Sigmoid colon (tissue), 7 donors: ENCODE results near the gene TMEM235. TPM values are rescaled to one million over a fixed set of nuclear protein-coding genes. Genes with fewer than 3 reads are reported as not detected.

ENCODE experiments used
- DNase-seq: peaks from one replicate; pipeline ENCODE4 v3.0.0-alpha.2; 2019
- H3K27ac ChIP-seq, 4 donors: fragments of 200-600 bp; sonication (generic); one replicate each; pipeline ENCODE4 v1.5.1; 2016 to 2019; ENCODE audit warnings: mild to moderate bottlenecking in 1 of 4
- H3K27me3 ChIP-seq, 3 donors: fragments of 200-600 bp; sonication (generic); one replicate each; pipeline ENCODE4 v1.5.1; 2019; ENCODE audit warnings: mild to moderate bottlenecking in 1 of 3
- H3K36me3 ChIP-seq, 4 donors: fragments of 200-600 bp; sonication (generic); one replicate each; pipeline ENCODE4 v1.5.1; 2016 to 2019
- H3K4me1 ChIP-seq, 4 donors: fragments of 200-600 bp; sonication (generic); one replicate each; pipeline ENCODE4 v1.5.1; 2017 to 2019
- H3K4me3 ChIP-seq, 4 donors: fragments of 200-600 bp; sonication (generic); one replicate each; pipeline ENCODE4 v1.5.1; 2017 to 2019; ENCODE audit warnings: mild to moderate bottlenecking in 2 of 4, moderate library complexity in 1 of 4
- H3K9me3 ChIP-seq, 4 donors: fragments of 200-600 bp in 3 of 4; sonication (generic) in 3 of 4; one replicate each; pipeline versions ENCODE4 v1.5.1 to v1.6.1; 2013 to 2019
- CTCF ChIP-seq, 4 experiments: fragments of 450-650 bp in 3 of 4; fragments of 200-600 bp in 1 of 4; IDR thresholded peaks; one replicate each; pipeline ENCODE4 v1.5.1; 2016 to 2019; ENCODE audit warnings: antibody characterized with exemption in 4 of 4, mild to moderate bottlenecking in 3 of 4, moderate library complexity in 2 of 4
- EP300 ChIP-seq, 4 donors: sonication (generic); formaldehyde crosslinking; IDR thresholded peaks; one replicate each; pipeline ENCODE4 v1.6.1; 2017; ENCODE audit warnings: antibody characterized with exemption in 4 of 4
- POLR2A ChIP-seq, 2 donors: fragments of 450-650 bp; IDR thresholded peaks; one replicate each; pipeline ENCODE4 v1.6.1; 2016; ENCODE audit warnings: antibody characterized with exemption in 2 of 2, mild to moderate bottlenecking in 2 of 2, moderate library complexity in 2 of 2
- POLR2AphosphoS5 ChIP-seq, 4 donors: sonication (generic); formaldehyde crosslinking; IDR thresholded peaks; one replicate each; pipeline ENCODE4 v1.6.1; 2017; ENCODE audit warnings: antibody characterized with exemption in 4 of 4
- WGBS, 2 donors: extraction: QIAGEN DNeasy Blood & Tissue Kit; methylation state at CpG; one replicate each; pipeline ENCODE4 v1.1.7; 2013; 5-methylcytosine and 5-hydroxymethylcytosine counted together
- intact Hi-C: fragments of 100-400 bp; cut with DNase I; formaldehyde crosslinking; loops from one replicate; pipeline ENCODE4 v1.15.1; 2023
- polyA plus RNA-seq, 3 donors: library from polyadenylated mRNA; stranded (reverse); fragments of 200-250 nt; gene quantifications; one replicate each; pipeline ENCODE4 v1.2.3, GENCODE V29; 2013
- total RNA-seq, 4 donors: library from RNA; depleted of rRNA; stranded (reverse); fragments of >200 nt; gene quantifications; one replicate each; pipeline ENCODE4 v1.1.0, GENCODE V29; 2016
- donor health status: healthy with polysubstance abuse.
- donor health status: Bipolar disorder and iron deficiency.
- donor health status: healthy.

The TMEM235 gene
- total and polyA plus RNA-seq, 7 donors: 0.04 TPM; not detected in 6

- 85 to 88% methylated on average over 9 of the region's 9 CpGs for WGBS, 2 donors
Measured at GRCh38 chr17:78239489-78239931, 8.1 kb downstream of the TMEM235 start.

GRCh38 chr17:78240012-78240655 is 8.7 kb downstream of the TMEM235 start:
- Histone ChIP-seq H3K9me3 (no peaks in the 10 kb centered on the region), H3K36me3 (no peaks in the 10 kb centered on the region), H3K4me1 (no peaks in the 10 kb centered on the region), H3K4me3 (no peak overlapping the region), H3K27me3 (no peaks in the 10 kb centered on the region), H3K27ac (no peak overlapping the region)
- no peak for DNase-seq
- TF ChIP-seq POLR2A (IDR thresholded peaks at IDR 0.05) (no peak), CTCF (IDR thresholded peaks at IDR 0.05) (no peak), POLR2AphosphoS5 (IDR thresholded peaks at IDR 0.05) (no peak), EP300 (IDR thresholded peaks at IDR 0.05) (no peak)
- intact Hi-C loops: no loop called here
- 75 to 82% methylated on average over 12 of the region's 12 CpGs for WGBS, 2 donors

More at GRCh38 chr17:78239489-78239931, 8.1 kb downstream of the TMEM235 start:
- no peak overlapping the region for H3K27ac ChIP-seq
- H3K27me3 ChIP-seq: no peaks in the 10 kb centered on the region
- H3K9me3 ChIP-seq: no peaks in the 10 kb centered on the region
- TF ChIP-seq POLR2A (IDR thresholded peaks at IDR 0.05) (no peak), CTCF (IDR thresholded peaks at IDR 0.05) (no peak), EP300 (IDR thresholded peaks at IDR 0.05) (no peak), POLR2AphosphoS5 (IDR thresholded peaks at IDR 0.05) (no peak)
- intact Hi-C loops: no loop called here
- DNase-seq: no peak
- H3K4me1 ChIP-seq: peaks cover 0 to 4% (median 0%) of the 10 kb centered on the region in 4 donors
- no peaks in the 10 kb centered on the region for H3K36me3 ChIP-seq
- no peak overlapping the region for H3K4me3 ChIP-seq

GRCh38 chr17:78240839-78241238 is 9.4 kb downstream of the TMEM235 start:
- H3K36me3 ChIP-seq: no peaks in the 10 kb centered on the region

GRCh38 chr17:78241277-78242023 is 10.0 kb downstream of the TMEM235 start:
- no peak for TF ChIP-seq CTCF (IDR thresholded peaks at IDR 0.05)
- TF ChIP-seq EP300 (IDR thresholded peaks at IDR 0.05): no peak
- TF ChIP-seq POLR2AphosphoS5 (IDR thresholded peaks at IDR 0.05): no peak
- no peak for TF ChIP-seq POLR2A (IDR thresholded peaks at IDR 0.05)
- Histone ChIP-seq H3K9me3 (no peaks in the 10 kb centered on the region), H3K27me3 (no peaks in the 10 kb centered on the region), H3K4me3 (no peak overlapping the region), H3K36me3 (no peaks in the 10 kb centered on the region), H3K27ac (no peak overlapping the region), H3K4me1 (no peaks in the 10 kb centered on the region)
- 76 to 86% methylated on average over 13 of the region's 13 CpGs for WGBS, 2 donors
- DNase-seq: no peak
- intact Hi-C loops: no loop called here

More at GRCh38 chr17:78240839-78241238, 9.4 kb downstream of the TMEM235 start:
- no peak overlapping the region for H3K27ac ChIP-seq
- DNase-seq: no peak
- WGBS, 2 donors: 78 to 86% methylated on average over 9 of the region's 9 CpGs
- intact Hi-C loops: no loop called here
- H3K27me3 ChIP-seq: no peaks in the 10 kb centered on the region
- no peak overlapping the region for H3K4me3 ChIP-seq
- no peaks in the 10 kb centered on the region for H3K4me1 ChIP-seq
- TF ChIP-seq CTCF (IDR thresholded peaks at IDR 0.05) (no peak), POLR2AphosphoS5 (IDR thresholded peaks at IDR 0.05) (no peak), EP300 (IDR thresholded peaks at IDR 0.05) (no peak), POLR2A (IDR thresholded peaks at IDR 0.05) (no peak)
- H3K9me3 ChIP-seq: no peaks in the 10 kb centered on the region
